Measurements from ENCODE around the gene MIPOL1.
A peak's percentile ranks its signal among the peaks of the same experiment; 100 is the strongest.

Gene MIPOL1

DNA sequence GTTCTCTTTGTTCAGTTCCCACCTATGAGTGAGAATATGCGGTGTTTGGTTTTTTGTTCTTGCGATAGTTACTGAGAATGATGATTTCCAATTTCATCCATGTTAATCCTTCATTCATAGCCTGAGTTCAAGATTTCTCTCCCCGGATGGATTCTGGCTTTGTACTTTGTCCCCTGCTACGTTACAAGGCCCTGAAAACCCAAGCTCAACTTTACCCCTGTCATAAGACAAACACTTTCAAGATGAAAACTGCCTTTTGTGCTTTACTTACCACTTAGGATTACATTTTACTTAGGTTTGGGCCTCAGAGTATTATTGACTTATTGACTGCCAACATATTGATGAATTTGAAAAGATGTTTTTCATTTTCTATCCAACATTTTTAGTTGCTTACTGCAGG is 361.0 kb downstream of the MIPOL1 start:
- no peak for DNase-seq

DNA sequence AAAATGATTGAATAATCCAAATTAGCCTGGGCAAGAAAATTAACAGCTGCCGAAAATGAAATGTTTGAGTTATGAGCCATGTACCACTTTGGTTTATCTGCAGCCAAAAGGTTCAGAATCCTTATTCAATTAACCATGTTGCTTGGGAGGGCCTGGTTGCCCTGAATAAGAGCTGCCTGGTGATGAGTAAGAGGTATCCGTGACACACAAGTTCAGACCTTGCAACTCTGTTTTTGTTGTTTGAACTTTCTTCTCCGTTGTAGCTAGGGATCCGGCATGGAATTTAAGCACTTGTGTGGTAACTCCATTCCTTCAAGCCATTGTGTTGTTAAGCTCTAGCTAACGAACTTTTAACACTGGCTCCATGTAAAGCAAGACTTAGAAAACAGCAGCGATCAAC is 361.6 kb downstream of the MIPOL1 start:
- DNase-seq, result no peak

DNA sequence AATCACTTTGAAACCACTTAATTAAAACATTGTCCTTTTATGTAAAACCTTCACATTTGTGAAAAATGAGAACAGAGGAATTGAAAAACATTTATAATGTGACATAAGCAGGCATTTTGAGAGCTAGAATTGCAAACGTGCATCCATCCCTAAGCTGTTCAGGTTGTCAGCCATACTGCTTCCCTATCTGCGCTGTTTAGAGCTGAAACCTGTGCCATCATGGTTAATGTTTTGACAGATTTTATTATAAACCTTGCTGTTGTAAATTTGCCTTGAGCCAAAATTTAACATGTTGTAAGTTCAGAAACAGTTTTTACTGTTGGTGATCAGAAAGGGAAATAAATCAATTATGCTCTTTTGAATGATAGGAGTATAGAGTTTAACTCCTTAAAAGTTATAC is 365.5 kb downstream of the MIPOL1 start:
- no peak for DNase-seq

DNA sequence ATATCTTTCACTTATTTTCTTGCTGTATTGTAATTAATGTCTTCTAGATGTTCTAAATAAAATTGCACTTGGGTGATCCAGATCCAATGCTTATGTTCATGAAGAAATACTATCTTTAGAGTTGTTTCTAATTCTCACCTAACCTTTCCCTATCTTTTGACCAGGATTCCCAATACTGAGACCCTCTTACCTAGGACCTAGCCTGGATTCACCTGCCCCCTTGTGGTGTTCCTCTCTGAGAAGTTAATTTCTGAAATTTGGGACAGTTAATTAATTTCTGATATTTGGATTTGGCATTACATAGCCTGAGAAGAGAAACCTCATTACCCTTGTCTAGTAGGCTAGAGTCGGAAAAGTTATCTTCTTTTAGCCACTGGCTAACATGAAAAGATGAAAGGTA is 367.8 kb downstream of the MIPOL1 start:
- no peak for DNase-seq

DNA sequence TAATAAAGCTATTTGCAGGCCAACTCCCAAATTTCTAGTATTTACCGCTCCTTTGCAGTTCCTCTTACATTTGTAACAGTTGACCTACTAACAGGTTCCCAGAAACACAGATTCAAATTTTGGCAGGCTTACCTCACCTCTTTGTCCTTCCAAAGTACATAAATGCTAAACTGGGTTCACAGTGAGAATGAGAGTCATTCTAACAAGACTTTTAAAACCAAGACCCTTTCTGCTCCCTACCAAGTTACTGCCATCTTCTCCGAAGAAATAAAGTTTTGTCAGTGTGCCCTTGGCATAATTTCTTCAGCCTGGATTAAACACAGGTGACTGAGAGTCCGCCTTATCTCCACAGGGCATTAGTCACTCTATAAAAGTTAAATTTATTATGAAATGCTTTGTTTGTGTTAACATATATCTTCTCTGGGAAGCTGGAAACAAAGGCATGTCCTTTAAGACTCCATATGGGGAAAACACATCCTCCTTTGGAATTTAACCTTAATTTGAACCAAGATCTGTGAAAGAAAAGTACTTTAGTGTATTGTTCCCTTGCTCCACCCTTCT is 369.2 kb downstream of the MIPOL1 start:
- peak; percentile 9 for DNase-seq

DNA sequence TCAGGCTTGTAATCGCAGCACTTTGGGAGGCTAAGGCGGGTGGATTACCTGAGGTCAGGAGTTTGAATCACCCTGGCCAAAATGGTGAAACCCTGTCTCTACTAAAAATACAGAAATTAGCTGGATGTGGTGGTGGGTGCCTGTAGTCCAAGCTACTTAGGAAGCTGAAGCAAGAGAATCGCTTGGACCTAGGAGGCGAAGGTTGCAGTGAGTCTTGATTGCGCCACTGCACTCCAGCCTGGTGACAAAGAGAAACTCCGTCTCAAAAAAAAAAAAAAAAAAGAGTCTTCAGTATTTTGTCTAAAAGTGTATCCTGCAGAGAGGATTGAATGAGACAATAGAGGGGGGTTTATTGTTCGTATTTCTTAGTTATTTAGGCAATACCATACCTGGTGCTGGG is 372.0 kb downstream of the MIPOL1 start:
- DNase-seq, result no peak

DNA sequence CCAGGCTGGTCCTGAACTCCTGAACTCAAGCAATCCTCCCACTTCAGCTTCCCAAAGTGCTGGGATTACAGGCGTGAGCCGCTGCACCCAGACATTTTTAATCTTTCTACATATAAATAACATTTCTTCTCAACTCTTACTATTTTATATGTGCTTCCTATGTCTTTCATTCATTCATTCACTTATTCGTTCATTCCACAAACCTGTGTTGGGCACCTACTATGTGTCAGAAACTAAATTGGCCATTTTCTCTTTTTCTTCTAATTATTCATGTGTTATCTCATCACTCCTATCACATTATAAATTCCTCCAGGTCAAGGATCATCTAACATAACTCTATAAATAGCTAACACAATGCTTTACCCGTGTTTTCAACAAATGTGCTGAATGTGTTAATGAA is 373.7 kb downstream of the MIPOL1 start:
- DNase-seq, result no peak

DNA sequence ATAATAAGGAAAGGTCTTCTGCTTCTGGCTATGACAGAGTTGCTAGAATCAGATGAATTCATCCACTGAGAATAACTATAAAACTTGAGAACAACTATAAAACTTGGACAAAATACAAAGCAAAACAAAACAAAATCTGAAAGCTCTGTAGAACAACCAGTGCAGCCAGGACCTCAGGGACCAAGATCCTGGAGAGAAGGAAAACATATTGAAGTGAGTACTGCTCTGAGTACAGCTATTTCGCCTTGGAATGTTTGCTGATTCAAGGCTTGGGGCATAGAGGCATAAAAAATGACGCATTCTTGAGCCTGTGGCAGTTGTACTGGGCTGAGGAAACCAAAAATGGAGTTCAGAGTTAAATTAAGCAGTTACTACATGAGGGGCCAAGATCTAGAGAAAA is 375.6 kb downstream of the MIPOL1 start:
- no peak for DNase-seq

DNA sequence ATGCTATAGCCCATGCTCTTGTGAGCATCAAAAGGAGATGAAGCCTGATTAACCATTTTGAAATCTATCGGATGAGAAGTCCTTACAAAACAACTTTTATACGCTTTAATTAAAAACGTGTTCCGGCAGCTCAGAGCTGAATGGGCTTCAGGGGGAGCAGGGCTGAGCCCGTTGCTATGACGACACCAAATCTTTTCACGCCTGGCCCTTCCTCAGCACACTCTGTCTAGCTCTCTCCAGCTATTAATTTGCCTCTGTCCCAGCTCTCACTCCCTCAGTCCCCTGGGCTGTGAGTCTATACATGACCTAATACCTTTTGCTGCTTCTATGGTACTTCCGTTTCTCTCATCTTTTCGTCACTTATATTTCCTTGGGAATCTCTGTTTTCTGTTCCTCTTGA is 381.5 kb downstream of the MIPOL1 start:
- DNase-seq, result peak; percentile 82

DNA sequence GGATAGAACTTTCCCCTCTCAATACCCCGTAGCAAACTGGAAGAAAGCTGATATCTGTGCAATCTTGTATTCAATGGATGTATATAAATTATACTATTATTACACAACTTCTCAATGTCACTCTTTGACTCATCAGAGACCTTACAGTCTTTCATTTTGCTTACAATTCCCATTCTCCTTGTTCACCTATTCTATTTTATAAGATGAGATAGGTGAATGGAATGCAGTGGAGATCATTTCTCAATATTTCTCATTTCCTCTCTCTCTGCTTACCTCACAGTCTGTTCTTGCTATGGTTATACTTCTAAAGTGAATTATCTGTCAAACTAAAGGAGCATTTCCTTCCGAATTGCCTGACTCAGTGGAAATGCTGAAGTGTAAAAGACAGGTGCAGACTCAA is 382.4 kb downstream of the MIPOL1 start:
- DNase-seq, result no peak

DNA sequence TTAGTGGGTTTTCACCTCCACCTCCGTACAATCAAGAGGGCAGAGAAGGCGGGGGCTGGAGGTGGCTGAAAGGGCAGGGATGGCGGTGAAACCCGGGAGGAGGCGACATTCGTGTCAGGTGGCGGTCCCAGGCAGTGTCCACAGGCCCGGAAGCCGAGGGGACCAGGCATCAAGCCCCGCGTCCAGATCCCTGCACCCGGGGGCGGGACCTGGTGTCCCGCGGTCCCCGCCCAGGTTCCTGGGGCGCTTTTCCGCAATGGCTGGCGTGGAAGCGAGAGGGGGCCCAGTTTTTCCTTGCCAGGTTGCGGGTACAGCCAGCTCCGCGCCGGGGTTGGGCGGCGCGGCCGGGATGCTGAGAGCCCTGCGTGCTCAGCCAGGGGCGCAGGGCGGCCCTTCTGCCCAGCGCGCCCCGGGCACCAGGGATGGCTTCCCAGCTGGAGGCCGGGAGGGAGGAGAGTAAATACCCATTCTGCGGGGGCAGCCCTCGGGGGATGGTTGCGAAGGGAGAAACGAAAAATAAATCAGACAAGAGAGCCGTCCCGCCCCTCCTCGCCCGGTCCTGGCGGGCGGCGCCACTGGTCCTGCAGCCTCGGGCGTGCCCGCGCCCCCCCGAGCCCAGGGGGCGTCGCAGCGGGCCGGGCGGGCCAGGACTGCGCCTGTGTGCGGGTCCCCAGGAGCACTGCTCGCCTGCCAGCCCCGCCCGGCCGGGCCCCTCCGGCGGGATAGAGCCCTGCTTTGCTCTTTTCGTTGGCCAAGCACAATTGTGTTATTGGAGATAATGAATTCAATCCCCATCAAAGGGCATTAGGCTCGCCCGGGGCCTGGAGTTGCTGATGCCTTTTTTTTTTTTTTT is 385.8 kb downstream of the MIPOL1 start:
- peak; percentile 52 for DNase-seq

DNA sequence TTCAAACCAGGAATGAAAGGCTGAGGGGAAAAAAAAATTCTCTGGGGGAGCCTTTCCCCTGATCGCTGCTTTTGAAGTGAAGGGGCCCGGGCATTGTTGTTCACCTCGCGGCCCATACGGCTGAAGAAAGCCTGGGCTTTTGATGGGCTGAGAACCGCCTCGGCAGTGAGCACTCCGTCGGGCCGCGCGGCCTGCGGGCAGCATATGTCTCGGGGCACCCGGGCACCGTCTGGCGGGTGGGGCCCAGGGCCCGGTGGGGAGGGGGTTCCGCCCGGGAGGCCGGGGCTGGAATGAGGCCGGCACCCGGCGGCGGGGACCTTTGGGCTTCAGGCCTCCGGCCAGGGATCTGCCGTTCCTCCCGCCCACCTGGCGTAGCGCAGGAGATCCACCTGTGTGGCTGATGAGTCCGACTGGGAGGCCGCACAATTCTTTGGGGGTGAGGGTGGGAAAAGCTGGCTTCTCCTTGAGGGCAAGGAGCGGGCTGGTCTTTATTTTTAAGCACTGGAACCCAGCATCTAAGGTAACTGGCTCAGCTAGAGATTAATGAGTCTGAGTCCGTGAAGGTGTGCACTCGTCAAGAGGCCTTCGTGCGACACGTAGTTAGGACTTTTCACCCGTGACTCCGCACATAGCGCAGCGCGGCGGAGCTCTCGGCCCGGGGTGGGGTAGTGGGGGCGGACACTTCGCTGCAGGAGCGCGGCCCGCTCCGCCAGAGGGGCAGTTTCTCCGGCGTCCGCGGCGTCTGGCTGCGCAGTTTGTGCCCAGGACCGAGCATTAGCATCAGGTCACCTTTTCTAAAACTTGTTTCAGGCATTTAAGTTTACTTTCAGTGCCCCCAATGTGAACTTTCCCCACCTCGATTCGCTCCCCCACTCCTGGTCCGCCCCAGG is 386.7 kb downstream of the MIPOL1 start:
- DNase-seq, result peak; percentile 71

DNA sequence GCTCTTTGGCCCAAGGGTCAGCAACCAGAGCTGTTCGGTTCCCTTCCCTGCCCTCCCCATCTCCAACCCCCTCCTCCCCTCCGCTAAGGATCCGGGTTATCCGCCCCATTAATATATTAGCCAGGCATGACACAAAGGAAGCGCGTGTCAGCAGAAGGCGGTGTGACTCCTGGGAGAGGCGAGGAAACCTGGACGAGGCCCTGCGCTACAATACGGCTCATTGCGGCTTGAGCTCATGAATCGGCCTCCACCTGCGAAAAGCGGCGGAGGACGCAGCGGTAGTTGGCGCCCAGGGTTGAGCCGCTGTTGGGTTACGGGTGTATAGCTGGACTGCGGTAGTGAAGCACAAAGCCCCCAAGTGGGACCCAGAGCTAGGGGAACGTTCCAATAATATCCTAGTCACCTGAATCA is 387.4 kb downstream of the MIPOL1 start:
- DNase-seq, result peak; percentile 68

DNA sequence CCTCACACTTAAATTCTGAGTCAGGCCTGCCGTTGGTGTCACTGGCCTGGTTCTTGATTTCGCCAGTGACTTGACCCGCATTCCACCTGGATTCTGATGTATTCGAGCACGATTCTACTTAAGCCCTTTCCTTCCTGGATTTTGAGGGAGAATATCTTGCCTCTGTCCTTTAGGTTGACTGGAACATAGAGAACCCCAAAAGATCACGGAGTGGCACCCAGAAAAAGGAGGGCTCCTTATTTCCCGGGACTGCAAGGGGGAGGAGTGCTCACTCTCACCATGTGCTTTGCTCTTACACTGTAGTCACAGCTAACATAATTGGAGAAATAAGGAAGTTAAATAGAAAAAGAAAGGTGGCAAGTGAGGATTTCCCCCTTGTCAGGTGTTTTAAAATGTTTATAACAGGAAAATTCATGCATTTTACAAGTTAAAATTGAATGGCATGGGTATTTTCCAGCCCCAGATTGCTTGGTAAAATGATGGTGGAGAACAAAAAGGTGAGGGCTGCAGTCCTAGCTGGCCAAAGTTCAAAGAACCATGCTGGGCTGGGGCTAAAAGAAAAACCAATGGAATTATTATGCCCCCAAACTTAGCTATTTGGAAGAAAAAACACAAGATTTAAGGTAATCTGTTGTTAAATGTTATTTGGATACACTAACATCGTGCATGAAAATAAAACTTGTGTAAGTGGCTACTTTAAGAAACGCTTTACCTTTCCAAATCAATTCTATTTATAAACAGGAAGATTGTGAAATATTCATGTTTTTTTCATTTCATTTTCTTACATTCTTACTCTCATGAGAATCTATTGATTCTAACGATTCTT is 388.4 kb downstream of the MIPOL1 start:
- peak; percentile 60 for DNase-seq

DNA sequence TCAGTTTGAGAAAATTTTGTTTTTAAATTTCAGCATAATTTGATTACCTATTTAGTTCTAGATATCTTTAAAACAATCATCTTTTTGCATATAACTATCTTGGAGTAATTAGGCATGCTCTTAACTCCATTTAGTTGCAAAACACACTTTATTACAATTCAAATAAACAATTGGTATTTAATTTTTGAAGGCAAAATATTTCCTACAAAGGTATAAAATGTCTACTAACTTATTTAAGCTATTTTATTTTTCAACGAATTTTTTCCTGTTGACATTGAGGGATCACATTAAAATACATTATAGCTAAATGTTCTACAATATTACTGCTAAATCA is 389.0 kb downstream of the MIPOL1 start:
- no peak for DNase-seq

DNA sequence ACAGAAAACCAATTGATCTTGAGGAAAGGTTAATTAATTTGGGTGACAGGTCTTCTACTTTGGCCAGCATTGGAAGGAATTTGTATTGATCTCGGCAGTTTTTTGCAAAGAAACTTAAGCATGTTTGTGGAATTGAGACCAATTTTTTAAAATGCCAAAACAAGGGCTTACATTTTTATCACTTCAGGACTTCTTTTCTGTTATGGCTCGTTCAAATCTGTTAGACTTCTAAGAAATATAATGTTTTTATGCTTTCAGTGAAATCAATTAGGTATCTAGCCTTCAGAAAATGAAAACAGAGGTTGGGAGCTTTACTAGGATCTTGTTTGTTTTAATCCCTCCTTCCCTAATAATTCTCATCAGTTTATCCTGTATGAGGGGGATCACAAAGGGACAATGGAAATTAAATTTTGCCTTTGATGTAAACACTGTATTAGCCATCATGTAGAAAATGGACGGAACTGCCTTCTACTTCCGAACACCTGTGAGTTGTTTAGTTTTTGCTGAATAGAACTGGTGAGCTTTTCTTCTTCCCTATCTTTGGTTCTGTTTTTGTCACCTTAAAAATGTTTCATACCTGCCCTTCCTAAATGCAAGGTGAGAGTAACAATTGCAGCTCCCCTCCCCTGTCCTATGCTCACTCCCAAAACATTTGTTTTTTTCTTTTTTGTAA is 389.5 kb downstream of the MIPOL1 start:
- peak; percentile 79 for DNase-seq

DNA sequence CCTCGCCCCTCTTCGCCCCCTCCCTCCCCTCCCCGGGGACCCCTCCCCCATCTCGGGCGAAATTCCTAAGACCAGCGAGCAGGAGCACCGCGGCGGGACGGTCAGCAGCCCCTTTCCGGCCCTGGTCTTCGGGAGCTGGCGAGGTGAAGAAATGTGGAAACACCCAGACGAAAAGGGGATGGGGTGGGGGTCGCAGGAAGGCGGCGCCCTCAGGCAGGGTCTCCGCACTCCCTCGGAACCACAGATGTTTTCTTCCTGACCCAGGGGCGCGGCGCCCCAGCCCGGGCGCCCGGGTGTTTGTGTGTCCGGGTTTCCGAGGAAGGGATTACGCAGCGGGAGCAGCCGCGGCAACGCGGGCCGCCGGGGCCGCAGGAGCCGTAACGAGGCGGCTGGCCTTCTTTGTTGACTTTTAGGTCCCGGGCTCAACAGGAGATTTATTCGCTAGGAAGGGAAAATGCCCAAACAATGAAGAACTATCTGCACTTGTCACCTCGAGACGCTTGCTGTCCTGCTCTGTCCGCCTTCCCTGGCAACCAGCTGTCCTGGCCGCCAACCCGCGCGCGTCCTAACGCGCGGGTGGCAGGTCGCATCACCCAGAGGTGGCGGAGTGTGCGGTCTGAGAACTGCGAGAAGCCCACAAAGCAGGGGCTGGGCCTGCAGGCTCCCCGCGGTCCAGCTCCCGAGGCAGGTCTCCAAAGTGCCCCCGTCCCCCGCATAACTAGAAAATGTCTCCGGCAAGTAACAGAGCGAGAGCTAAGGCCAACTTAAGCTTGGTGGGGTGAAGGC is 390.3 kb downstream of the MIPOL1 start:
- no peak for DNase-seq

DNA sequence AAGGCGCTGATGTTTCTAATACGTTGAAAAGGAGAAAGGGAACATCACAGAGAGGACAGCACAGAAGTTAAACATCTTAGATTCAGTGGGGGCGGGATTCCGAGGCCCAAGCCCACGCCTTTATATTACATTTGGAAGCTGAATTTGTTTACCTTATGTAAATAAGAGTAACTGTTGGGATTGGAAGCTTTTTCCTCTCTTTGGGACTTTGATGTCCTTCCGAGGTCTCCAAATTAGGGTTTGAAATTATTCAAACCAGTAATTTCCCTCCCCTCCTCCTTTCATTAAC is 390.9 kb downstream of the MIPOL1 start:
- no peak for DNase-seq

DNA sequence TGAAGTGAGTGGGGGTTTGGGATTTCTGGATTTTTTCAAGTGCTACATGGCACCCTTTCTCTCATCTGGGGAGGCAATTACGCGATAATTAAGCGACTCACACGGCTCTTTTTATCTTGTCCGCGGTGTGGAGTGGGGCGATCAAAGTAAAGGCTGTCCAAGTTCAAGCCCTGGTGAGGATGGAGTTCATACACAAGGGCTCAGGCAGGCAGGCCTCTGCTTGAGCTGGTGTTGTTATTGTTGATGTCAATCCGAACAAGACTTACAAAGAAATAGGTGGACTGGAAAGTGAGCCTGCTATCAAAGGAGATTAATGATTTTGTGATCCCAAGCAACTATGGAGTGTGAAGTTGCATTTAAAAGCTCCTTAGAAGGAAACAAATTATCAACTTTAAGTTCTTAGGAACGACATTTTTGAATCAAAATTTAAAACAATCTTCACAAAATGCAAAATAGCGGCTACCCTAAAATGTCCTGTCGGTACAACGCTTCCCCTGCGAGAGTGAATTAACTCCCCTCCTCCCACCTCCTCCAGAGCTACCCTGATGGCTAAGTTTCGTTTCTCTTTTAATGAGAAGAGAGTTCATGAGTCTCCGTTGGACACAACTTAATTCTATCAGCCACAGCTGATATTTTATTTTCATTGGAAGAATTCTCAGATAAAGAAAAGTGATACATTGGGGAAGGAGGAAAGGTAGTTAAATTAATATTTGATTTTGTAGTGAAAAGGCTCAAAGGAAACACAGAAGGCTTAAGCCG is 391.4 kb downstream of the MIPOL1 start:
- peak; percentile 79 for DNase-seq

DNA sequence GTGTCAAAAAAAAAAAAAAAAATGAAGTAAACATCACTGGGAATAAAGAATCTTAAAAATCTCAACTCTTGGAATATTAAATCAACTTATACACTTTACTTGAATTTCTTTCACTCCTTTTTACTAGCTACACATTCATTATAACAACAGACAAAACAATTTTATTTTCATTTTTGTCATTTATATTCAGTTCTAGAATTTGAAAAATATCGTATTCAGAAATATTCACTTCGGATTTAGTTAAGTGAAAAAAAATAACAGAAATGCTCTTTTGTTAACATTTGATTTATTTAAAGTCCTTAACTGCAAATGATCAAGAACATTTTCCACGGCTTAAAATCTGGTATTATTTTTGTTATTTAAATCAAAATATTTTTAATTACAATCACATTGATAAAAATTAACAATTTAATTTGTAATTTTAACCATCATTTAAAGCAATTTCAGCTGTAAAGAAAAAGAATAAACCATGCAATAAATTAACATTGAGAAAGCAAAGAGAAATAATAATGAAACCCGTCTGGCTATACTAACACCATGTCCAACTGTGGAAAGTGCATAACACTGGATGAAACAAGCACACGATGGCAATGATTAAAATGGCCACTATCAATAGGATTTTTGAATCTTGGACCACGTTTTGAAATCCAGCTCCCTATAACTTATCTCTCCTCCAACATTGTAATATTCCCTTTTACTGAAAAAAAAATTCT is 392.1 kb downstream of the MIPOL1 start:
- DNase-seq, result peak; percentile 49

All from eye (tissue), 1 donor.